Naive thymus-derived CD8-positive, alpha-beta T cell (primary cell): ENCODE data around the gene TRAPPC5. TPM values are rescaled to one million over a fixed set of nuclear protein-coding genes. Genes with fewer than 3 reads are reported as not detected.

Experiments
- ATAC-seq, 2 donors: fragments of 150-1000 bp; cut with Tn5 transposase in 1 of 2; sonication (Bioruptor Pico), chemical (Tn5 transposase) in 1 of 2; 1 replicate in 1 of 2; 2 replicates in 1 of 2; pipeline ENCODE4 v1.10.0; 2021; ENCODE audit warnings: mild to moderate bottlenecking in 2 of 2, moderate library complexity in 2 of 2
- POLR2A ChIA-PET: fragments of 350-600 bp; sonication (Branson Sonifier 250); formaldehyde crosslinking; loops from one replicate; lab custom pipeline; 2021; ENCODE audit warnings: antibody characterized with exemption; lab: Charles Lee
- DNase-seq, 10 donors: peaks; one replicate each; pipeline versions ENCODE4 v3.0.0 to v3.0.0-alpha.2; 2020 to 2022
- H3K27ac Mint-ChIP-seq, 10 donors: one replicate each; pipeline ENCODE4 v1.8.0; 2020 to 2022; ENCODE audit warnings: mild to moderate bottlenecking in 10 of 10, mixed read lengths in 10 of 10, moderate library complexity in 4 of 10, inconsistent platforms in 1 of 10
- H3K27me3 Mint-ChIP-seq, 5 donors: one replicate each; pipeline ENCODE4 v1.8.0; 2021 to 2022; ENCODE audit warnings: mixed read lengths in 5 of 5
- H3K36me3 Mint-ChIP-seq, 3 donors: one replicate each; pipeline ENCODE4 v1.8.0; 2020 to 2022; ENCODE audit warnings: mixed read lengths in 3 of 3, mild to moderate bottlenecking in 2 of 3, inconsistent platforms in 1 of 3
- H3K4me1 Mint-ChIP-seq, 4 donors: one replicate each; pipeline ENCODE4 v1.8.0; 2021 to 2022; ENCODE audit warnings: mixed read lengths in 4 of 4
- H3K4me3 Mint-ChIP-seq, 10 donors: one replicate each; pipeline ENCODE4 v1.8.0; 2020 to 2022; ENCODE audit warnings: mild to moderate bottlenecking in 10 of 10, mixed read lengths in 10 of 10, moderate library complexity in 6 of 10, inconsistent platforms in 1 of 10
- H3K9me3 Mint-ChIP-seq, 9 donors: one replicate each; pipeline ENCODE4 v1.8.0; 2020 to 2022; ENCODE audit warnings: mixed read lengths in 9 of 9, mild to moderate bottlenecking in 3 of 9, inconsistent platforms in 1 of 9, moderate library complexity in 1 of 9
- polyA plus RNA-seq, 3 donors: library from polyadenylated mRNA; unstranded; fragments of 300-500 nt; fragmentation: Illumina TruSeq; gene quantifications; one replicate each; pipeline ENCODE4 v1.2.3, GENCODE V29; 2021
- total RNA-seq, 8 experiments: library from RNA in 2 of 8; stranded (reverse) in 2 of 8; gene quantifications; one replicate each; pipeline ENCODE4 v1.2.3 and lab custom pipeline; 2021 to 2026

The TRAPPC5 gene
- total and polyA plus RNA-seq, 5 experiments from 2014 or later: 66.5 to 208 (median 154) TPM

- peak overlapping the region; percentile 47 to 94 (median 85) for H3K4me3 Mint-ChIP-seq
- ATAC-seq (no peak), DNase-seq (no peak)
- H3K27ac Mint-ChIP-seq: peak overlapping the region in 9 of 10 donors; percentile 55 to 91 (median 77)
- H3K4me1 Mint-ChIP-seq: peaks cover 20 to 55% (median 54%) of the 10 kb centered on the region in 4 donors
- H3K9me3 Mint-ChIP-seq: no peaks in the 10 kb centered on the region
- POLR2A ChIA-PET: interaction anchor here (0.8 to 2.2 kb wide), 14 partner anchors 9 to 331 kb away, joined by 3 to 29 read pairs (median 6); partner anchors contain the start of genes ARHGEF18, FCER2, PET100 and STXBP2
- H3K27me3 Mint-ChIP-seq: peaks cover 6 to 28% (median 17%) of the 10 kb centered on the region in 5 donors
- peaks cover 0 to 18% (median 0%) of the 10 kb centered on the region in 3 donors for H3K36me3 Mint-ChIP-seq
These were observed 645 bp upstream of the TRAPPC5 start for GRCh38 chr19:7679771-7680605.

- peak; percentile 61 to 62 for ATAC-seq
- H3K27ac Mint-ChIP-seq: peak overlapping the region; percentile 82 to 97 (median 92)
- H3K27me3 Mint-ChIP-seq: peaks cover 3 to 19% (median 10%) of the 10 kb centered on the region in 5 donors
- peaks cover 0 to 22% (median 3%) of the 10 kb centered on the region in 3 donors for H3K36me3 Mint-ChIP-seq
- peak; percentile 71 to 93 (median 83) for DNase-seq
- POLR2A ChIA-PET: interaction anchor here (0.6 to 2.2 kb wide), 28 partner anchors 9 to 1222 kb away, joined by 3 to 29 read pairs (median 4); partner anchors contain the start of genes ARHGEF18, FCER2, PET100 and SLC25A23
- H3K4me1 Mint-ChIP-seq: peaks cover 26 to 59% (median 53%) of the 10 kb centered on the region in 4 donors
- peak overlapping the region; percentile 89 to 98 (median 90) for H3K4me3 Mint-ChIP-seq
- peaks cover 0 to 1% (median 0%) of the 10 kb centered on the region in 9 donors for H3K9me3 Mint-ChIP-seq
These were observed 924 bp downstream of the TRAPPC5 start for GRCh38 chr19:7681340-7682174.

- peaks cover 2 to 12% (median 6%) of the 10 kb centered on the region in 5 donors for H3K27me3 Mint-ChIP-seq
- peaks cover 0 to 3% (median 0%) of the 10 kb centered on the region in 9 donors for H3K9me3 Mint-ChIP-seq
- ATAC-seq (no peak), DNase-seq (no peak)
- peak overlapping the region in 8 of 10 donors; percentile 60 to 95 (median 88) for H3K27ac Mint-ChIP-seq
- peaks cover 21 to 51% (median 47%) of the 10 kb centered on the region in 4 donors for H3K4me1 Mint-ChIP-seq
- POLR2A ChIA-PET: interaction anchor here (0.9 to 2.1 kb wide), 3 partner anchors 11 to 38 kb away, joined by 3 to 9 read pairs (median 3); no protein-coding TSS in a partner anchor
- peak overlapping the region; percentile 33 to 98 (median 90) for H3K4me3 Mint-ChIP-seq
- H3K36me3 Mint-ChIP-seq: peaks cover 0 to 22% (median 3%) of the 10 kb centered on the region in 3 donors
These were observed 1.7 kb downstream of the TRAPPC5 start for GRCh38 chr19:7682175-7682855.

DNA sequence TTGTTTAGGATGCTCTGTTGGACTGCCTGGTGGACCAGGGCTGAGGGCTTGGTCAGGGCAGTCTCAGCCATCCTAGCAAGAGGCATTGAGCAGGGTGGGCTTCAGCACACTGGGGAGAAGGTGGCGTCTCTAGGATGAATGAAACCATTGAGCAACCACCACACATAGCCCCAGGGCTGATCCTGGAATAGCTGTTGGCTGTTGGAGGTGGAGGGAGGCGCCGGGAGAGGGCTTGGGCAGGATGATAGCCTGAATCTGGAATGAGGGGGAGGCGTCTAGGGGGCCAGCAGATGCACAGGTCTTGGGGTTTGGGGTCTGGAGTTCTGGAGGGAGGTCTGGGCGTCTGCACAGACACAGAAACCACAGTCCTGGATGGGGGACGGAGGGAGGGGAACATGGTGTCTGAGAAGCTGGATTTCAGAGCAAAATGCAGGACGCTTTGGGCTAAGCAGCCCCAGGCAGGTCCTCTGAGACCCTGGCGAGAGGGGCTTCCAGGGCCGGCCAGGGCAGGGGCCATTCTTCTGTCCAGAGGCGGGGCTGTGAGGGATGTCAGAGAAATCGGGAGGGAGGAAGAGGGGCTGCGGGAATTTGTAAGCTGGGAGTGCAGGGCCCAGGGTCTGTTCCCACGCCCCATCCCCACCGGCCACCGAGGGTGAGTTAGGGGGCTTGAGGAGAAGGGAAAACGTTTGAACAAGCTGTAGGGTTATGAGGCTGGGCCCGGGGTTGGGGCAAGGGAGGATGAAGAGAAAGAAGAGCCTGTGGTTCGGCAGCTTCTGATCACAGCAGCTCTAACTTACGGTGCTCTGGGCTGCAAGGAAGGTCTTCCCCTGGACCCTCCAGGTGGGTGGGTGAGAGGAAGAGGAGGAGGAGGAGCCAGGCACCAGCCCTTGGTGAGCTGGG is 5.2 kb downstream of the TRAPPC5 start:
- peak overlapping the region in 1 of 10 donors; percentile 22 for H3K4me3 Mint-ChIP-seq
- POLR2A ChIA-PET: interaction anchor here (0.9 to 1.9 kb wide), 4 partner anchors 12 to 58 kb away, joined by 3 to 5 read pairs (median 3); no protein-coding TSS in a partner anchor
- peaks cover 0 to 1% (median 0%) of the 10 kb centered on the region in 5 donors for H3K27me3 Mint-ChIP-seq
- H3K4me1 Mint-ChIP-seq: peaks cover 15 to 36% (median 25%) of the 10 kb centered on the region in 4 donors
- DNase-seq (no peak), ATAC-seq (no peak)
- peak overlapping the region in 9 of 10 donors; percentile 19 to 86 (median 61) for H3K27ac Mint-ChIP-seq
- H3K9me3 Mint-ChIP-seq: peaks cover 0 to 3% (median 0%) of the 10 kb centered on the region in 9 donors
- H3K36me3 Mint-ChIP-seq: peaks cover 0 to 22% (median 3%) of the 10 kb centered on the region in 3 donors

GRCh38 chr19:7687177-7687576 is 6.5 kb downstream of the TRAPPC5 start:
- H3K27ac Mint-ChIP-seq: peak overlapping the region in 4 of 10 donors; percentile 46 to 73 (median 57)
- peaks cover 11 to 24% (median 18%) of the 10 kb centered on the region in 4 donors for H3K4me1 Mint-ChIP-seq
- DNase-seq (no peak), ATAC-seq (no peak)
- H3K4me3 Mint-ChIP-seq: no peak overlapping the region
- POLR2A ChIA-PET: no interaction called here
- peaks cover 0 to 19% (median 3%) of the 10 kb centered on the region in 3 donors for H3K36me3 Mint-ChIP-seq
- peaks cover 0 to 1% (median 0%) of the 10 kb centered on the region in 5 donors for H3K27me3 Mint-ChIP-seq
- peaks cover 0 to 3% (median 0%) of the 10 kb centered on the region in 9 donors for H3K9me3 Mint-ChIP-seq

DNA sequence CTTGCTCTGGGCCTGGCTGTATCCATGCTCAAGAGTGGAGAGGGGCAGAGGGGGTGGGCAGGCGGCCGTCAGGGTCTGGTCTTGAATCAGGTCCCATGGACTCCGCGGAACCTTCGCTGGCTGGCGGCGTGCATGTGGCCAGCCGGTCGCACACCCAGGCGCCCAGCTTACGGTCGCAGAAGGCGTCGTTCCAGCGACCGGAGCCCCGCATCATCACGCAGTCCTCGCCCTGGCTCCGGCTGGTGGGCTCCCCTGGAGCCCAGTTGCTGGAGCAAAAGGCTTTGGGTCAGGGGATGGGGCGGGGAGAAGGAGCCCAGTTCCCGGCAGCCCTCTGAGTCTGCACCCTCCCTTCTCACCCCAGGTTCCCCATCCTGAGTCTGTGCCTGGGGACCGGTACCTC is 8.5 kb downstream of the TRAPPC5 start:
- H3K4me1 Mint-ChIP-seq: peaks cover 8 to 19% (median 15%) of the 10 kb centered on the region in 4 donors
- H3K4me3 Mint-ChIP-seq: no peak overlapping the region
- ATAC-seq (no peak), DNase-seq (no peak)
- H3K9me3 Mint-ChIP-seq: peaks cover 0 to 3% (median 0%) of the 10 kb centered on the region in 9 donors
- H3K27me3 Mint-ChIP-seq: peaks cover 0 to 1% (median 0%) of the 10 kb centered on the region in 5 donors
- peak overlapping the region in 1 of 10 donors; percentile 28 for H3K27ac Mint-ChIP-seq
- peaks cover 0 to 6% (median 3%) of the 10 kb centered on the region in 3 donors for H3K36me3 Mint-ChIP-seq
- POLR2A ChIA-PET: interaction anchor here (1.6 kb wide), 1 partner anchor 16 kb away, joined by 7 read pairs; no protein-coding TSS in a partner anchor

- Mint-ChIP-seq H3K4me1 (peaks cover 7 to 22% (median 14%) of the 10 kb centered on the region in 4 donors), H3K27me3 (peaks cover 0 to 1% (median 0%) of the 10 kb centered on the region in 5 donors), H3K9me3 (peaks cover 0 to 3% (median 0%) of the 10 kb centered on the region in 9 donors), H3K36me3 (no peaks in the 10 kb centered on the region), H3K4me3 (no peak overlapping the region), H3K27ac (no peak overlapping the region)
- peak in 1 of 10 donors; percentile 27 for DNase-seq
- POLR2A ChIA-PET: interaction anchor here (0.8 kb wide), 1 partner anchor 10 kb away, joined by 4 read pairs; the partner anchor contains the start of gene TRAPPC5
- no peak for ATAC-seq
These were observed 10.2 kb downstream of the TRAPPC5 start for GRCh38 chr19:7690779-7691258.

- no peak for ATAC-seq
- POLR2A ChIA-PET: no interaction called here
- H3K4me3 Mint-ChIP-seq: no peak overlapping the region
- H3K27ac Mint-ChIP-seq: no peak overlapping the region
- H3K9me3 Mint-ChIP-seq: peaks cover 0 to 1% (median 0%) of the 10 kb centered on the region in 9 donors
- H3K27me3 Mint-ChIP-seq: peaks cover 0 to 1% (median 0%) of the 10 kb centered on the region in 5 donors
- H3K36me3 Mint-ChIP-seq: no peaks in the 10 kb centered on the region
- peak in 1 of 10 donors; percentile 40 for DNase-seq
- H3K4me1 Mint-ChIP-seq: peaks cover 3 to 23% (median 10%) of the 10 kb centered on the region in 4 donors
These were observed 10.9 kb downstream of the TRAPPC5 start for GRCh38 chr19:7691497-7691896.

DNA sequence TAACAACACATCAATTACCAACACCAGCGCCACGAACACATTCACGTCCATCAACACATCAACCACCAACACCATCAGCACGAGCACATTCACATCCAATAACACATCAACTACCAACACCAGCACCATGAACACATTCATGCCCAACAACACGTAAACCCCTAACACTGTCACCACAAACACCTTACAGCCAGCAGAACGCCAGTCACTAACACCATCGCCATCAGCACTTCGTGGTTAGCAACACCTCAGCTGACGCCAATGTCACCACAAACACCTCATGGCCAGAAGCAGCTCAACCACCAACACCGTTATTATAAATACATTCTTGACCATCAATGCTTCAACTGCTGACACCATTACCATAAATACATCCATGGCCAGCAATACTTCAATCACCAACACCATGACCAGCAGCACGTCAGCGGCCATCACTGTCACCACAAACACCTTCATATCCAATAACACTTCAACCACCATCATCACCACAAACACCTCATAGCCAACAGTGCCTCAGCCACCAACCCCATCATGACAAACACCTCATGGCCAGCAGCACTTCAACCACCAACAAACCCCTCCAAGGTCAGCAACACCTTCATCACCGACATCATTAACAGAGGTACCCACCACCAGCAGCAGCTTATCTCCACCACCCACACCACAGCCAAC is 11.9 kb downstream of the TRAPPC5 start:
- Mint-ChIP-seq H3K9me3 (no peaks in the 10 kb centered on the region), H3K27ac (no peak overlapping the region), H3K4me1 (peaks cover 3 to 27% (median 10%) of the 10 kb centered on the region in 4 donors), H3K36me3 (no peaks in the 10 kb centered on the region), H3K4me3 (no peak overlapping the region), H3K27me3 (peaks cover 0 to 3% (median 0%) of the 10 kb centered on the region in 5 donors)
- ATAC-seq: no peak
- DNase-seq: peak in 1 of 10 donors; percentile 46
- POLR2A ChIA-PET: no interaction called here

DNA sequence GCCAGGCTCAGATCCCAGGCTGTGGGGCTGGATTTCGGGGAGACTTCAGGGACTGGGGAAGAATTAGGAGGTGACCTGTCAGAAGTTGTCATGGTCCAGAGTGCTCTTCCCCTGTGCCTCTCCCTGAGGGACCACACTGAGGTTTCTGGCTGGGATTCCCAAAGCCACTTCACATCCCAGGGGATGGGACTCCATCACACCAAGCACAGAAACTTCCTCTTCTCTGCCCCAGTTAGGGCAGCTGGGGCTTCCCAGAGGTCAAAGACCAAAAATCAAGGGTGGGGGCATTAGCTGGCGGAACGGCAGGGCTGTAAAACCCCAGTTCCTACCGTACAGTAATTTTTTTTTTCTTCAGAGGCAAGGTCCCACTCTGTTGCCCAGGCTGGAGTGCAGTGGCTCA is 13.9 kb downstream of the TRAPPC5 start:
- peak overlapping the region in 2 of 10 donors; percentile 41 to 60 for H3K27ac Mint-ChIP-seq
- H3K9me3 Mint-ChIP-seq: no peaks in the 10 kb centered on the region

More for the DNA sequence above, 13.9 kb downstream of the TRAPPC5 start:
- peak overlapping the region in 1 of 10 donors; percentile 39 for H3K4me3 Mint-ChIP-seq
- no peak for DNase-seq
- POLR2A ChIA-PET: interaction anchor here (1.2 kb wide), 1 partner anchor 11 kb away, joined by 3 read pairs; no protein-coding TSS in a partner anchor
- no peak for ATAC-seq
- H3K4me1 Mint-ChIP-seq: peaks cover 7 to 39% (median 17%) of the 10 kb centered on the region in 4 donors
- no peaks in the 10 kb centered on the region for H3K36me3 Mint-ChIP-seq
- peaks cover 0 to 7% (median 0%) of the 10 kb centered on the region in 5 donors for H3K27me3 Mint-ChIP-seq
